IPS-18c (cell line): ENCODE results near the gene ERF.

ENCODE experiments used
- H3K4me3 ChIP-seq: 2 replicates; pipeline ENCODE4 v1.7.0; 2013; ENCODE audit warnings: low read depth, mild to moderate bottlenecking, low read length, moderate library complexity; ENCODE audit not compliant: insufficient read depth
- H3K9me3 ChIP-seq: one replicate; pipeline ENCODE4 v1.6.1; 2013; ENCODE audit warnings: mild to moderate bottlenecking, low read length, moderate library complexity; ENCODE audit not compliant: control insufficient read depth, insufficient read depth

ERF gene

DNA sequence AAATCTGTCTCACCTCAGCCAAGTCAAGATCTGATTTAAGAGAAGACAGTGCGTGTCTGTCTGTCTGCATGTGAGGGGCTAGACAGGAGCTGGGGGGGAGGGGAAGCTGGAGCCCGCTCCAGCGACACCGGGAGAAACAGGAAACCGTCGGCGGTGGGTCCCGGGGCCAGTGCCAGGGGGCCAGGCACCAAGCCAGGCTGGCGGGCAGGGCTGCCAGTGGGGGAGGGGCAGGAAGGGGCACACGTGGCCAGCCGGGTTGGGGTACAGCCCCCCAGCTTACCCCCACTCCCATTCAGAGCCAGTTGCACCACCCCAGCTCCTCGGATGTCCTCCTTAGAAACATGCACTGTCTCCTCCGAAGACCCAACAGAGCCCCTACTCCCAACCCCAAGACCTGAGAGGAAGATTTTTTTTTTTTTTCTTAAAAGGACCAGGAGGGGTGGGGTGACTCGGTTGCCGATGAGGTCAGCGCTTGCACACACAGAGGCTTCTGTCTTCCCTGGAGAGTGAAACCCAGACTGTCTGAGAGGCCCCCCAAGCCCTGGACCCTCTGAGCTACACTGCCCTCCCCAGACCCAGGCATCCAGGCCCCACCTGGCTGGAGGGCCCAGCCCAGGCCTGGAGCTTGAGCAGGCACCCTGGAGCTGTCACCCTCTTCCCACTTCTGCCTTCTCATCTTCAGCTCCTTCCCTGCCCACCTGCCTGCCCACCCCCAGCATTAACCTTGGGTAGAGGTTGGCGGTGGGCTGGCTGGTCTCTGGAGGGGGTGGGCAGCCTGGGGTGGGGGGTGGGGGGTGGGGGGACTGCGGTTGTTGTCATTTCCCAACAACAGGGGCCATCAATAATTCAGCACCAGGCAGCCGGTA, 4.0 kb downstream of the ERF start:
- H3K4me3 ChIP-seq = no peak overlapping the region
- H3K9me3 ChIP-seq = no peaks in the 10 kb centered on the region

DNA sequence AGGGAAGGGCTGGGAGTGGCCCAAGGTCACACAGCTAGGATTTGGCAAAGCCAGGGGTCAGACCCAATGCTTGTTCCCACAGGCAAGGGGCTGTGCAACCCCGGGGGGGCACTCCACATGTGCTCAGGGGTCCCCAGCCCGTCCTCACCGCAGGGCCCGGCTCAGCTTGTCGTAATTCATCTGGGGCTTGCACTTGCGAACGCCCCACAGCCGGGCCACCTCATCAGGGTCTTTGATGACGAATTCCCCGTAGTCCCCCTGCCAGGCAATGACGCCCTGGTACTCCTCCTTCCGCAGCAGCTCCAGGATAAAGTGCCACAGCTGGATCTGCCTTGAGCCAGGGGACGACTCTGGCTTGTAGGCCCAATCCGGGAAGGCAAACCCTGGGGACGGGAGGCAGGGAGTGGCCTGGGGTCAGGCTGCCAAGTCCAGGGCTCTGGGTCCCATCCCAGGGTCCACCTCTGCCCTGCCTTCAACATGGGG, 4.7 kb downstream of the ERF start:
- Histone ChIP-seq H3K9me3 (no peaks in the 10 kb centered on the region), H3K4me3 (no peak overlapping the region)

DNA sequence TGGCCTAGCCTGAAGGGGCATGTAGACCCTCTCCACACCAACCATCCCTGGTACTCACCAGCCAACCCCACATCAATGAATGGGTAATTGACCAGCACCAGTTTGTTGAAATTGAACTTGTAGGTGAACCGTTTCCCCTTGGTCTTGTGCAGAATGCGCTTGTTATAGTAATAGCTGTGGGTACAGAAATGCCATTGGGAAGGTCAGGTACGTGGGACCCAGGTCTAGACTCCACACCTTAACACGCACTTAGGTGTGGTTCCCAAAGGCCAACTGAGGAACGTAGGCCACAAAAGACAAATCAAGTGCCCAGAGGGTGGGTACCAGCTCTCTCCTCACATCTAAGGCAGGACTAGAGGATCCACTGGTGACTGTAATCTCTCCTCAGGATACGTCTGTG, 5.2 kb downstream of the ERF start:
- H3K9me3 ChIP-seq = no peaks in the 10 kb centered on the region
- H3K4me3 ChIP-seq = no peak overlapping the region

DNA sequence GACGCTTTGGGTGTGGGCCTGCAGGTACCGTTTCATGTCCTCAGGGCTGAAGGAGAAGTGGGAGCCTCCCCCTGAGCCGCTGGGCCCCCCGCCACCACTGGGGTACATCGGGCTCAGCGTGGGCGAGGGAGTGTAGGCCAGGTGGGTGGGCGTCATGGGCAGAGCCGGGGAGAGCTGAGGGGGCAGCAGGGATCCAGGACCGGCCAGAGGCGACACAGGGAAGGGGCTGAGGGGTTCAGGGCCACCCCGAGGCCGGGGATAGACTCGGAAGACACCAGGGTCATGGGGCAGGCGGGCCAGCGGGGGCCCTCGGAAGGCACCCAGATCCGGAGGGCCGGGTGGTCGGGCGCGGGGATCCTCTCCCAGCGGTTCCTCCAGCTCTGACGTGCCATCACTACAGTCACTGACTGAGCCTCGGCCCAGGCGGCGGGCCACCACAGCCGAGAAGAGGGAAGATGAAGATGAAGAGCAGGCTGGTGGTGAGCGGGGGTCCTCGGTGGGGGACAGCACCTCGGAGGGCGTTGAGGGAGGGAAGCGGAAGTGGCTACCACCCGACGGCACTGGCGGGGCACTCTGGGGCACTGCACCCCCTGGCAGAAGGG, 5.7 kb downstream of the ERF start:
- no peaks in the 10 kb centered on the region for H3K9me3 ChIP-seq
- no peak overlapping the region for H3K4me3 ChIP-seq

DNA sequence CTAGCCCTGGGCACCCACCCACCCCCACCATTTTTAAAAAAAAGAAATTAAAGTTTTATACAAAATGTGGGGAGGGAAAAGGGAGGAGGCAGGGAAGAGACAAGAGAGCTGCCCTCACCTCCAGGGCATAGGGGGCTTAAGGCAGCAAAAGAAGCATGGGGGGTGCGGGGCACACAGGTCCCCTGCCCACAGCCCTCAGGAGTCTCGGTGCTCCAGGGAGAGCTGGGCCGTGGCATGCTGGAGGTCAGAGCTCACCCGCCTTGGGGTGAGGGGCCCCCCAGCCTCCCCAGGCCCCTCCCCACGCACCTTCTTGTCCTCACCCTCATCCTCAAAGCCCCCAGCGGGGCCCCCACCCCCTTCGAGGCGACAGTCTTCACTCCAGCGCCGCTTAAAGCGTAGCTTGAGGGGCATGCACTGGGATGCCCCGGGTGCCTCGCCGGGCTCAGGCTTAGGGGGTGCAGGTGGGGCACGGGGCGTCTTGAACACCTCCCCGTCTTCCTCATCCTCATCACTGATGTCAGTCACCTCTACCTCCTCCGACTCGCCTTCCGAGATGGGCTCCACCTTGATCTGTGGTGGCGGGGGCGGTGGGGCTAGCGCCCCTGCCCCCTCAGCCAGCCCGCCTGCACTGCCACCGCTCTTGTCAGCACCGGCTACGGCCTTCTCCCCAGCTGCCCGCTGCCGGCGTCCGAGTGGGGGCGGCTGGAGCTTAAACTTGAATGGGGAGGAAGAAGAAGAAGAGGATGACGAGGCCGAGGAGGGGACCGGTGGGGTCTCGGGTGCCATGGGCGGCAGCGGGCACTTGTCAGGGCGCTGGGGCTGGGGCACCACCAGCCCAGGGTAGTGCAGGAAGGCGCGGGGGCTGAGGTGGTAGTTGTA, 6.4 kb downstream of the ERF start:
- no peaks in the 10 kb centered on the region for H3K9me3 ChIP-seq
- no peak overlapping the region for H3K4me3 ChIP-seq

DNA sequence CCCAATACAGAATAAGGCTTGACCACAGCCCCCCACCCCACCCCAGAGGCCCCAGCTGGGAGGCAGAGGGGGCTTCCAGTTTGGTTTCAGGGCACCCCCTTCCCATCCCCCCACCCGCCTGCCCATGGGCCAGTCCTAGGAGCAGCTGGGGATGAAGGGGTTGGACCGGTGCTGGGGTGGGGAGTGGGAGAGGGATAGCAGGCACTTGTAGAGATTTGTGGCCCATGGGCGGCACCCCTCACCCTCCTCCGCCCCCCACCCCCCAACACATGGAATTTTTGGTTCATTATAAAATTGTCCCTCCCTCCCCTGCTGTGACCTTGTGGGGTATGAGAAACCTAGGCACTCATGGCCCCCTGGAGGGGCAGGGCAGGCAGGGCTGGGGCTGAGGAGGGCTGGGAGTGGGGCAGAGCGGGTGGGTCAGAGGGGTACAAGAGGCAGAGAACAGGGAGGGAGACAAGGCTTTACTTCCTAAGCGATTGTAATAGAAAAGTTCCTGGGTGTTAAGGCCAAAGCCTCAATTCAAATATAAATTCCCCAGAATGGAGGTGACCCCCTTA, 7.2 kb downstream of the ERF start:
- H3K4me3 ChIP-seq = no peak overlapping the region
- no peaks in the 10 kb centered on the region for H3K9me3 ChIP-seq

DNA sequence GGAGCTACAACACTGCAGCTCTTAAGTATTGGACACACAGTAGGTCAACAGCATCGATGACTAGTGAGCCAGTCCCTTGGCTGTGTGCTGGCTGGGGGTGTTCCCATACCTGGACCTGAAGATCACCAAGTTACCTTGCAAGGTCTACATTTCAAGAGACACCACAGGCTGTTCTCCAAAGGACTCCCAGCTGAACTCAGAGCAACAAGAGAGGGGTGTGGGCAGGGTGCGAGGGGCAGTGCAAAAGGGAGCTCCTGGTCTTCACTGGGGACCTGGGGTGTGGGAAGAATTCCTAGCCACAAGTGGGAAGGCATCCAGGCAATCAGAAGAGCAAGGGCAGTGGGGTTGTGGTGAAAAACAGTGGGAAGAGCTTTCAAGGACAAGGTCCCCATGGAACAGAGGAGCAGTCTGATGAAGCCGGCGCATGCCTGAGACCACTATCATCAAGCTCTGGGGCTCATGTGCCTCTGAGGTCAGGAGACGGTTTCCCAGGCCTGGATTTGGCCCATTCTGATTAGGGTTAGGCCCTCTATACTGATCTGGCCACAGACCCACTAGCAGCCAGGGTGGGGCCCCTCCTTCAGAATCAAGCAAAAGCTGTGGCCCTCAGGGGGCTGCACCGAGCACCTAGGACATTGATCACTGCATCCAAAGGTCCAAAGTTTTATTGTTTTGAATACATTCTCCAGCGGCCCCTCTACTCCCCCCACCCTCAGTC, 7.8 kb downstream of the ERF start:
- Histone ChIP-seq H3K9me3 (no peaks in the 10 kb centered on the region), H3K4me3 (no peak overlapping the region)

DNA sequence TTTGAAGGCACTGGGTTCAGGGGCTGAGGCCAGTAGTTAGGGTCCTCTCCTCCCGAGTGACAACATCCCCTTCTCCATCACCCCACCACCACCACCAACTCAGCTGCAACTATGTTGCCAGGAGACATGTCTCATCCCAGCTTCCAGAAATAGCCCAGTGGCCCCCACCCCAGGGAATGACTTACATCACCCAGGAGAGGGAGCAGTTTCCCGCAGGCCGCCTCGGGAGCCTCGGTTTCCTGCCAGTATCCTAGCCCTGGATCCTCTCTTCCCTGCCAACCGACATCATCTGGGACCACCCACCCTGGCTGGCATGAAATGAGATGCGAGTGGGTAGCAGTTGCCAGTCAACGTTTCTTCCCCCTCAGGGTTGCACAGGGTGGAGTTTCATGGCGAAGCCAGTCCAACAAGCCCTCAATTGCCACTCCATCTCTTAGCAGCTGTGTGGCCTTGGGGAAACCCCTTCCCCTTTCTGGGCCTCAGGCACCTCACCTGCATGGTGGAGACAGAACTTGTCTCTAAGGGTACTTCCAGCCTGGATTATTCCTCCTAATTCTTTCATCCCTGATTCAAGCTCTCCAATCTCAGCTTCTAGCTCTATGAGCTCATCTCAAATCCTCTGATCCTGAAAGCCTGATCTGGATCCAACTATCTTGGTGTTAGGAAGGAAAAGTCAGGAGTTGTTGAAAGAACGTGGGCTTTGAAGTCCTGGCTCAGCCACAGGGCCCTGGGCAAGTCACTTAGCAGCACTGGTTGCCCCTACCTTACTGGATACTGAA, 8.6 kb downstream of the ERF start:
- H3K4me3 ChIP-seq = no peak overlapping the region

DNA sequence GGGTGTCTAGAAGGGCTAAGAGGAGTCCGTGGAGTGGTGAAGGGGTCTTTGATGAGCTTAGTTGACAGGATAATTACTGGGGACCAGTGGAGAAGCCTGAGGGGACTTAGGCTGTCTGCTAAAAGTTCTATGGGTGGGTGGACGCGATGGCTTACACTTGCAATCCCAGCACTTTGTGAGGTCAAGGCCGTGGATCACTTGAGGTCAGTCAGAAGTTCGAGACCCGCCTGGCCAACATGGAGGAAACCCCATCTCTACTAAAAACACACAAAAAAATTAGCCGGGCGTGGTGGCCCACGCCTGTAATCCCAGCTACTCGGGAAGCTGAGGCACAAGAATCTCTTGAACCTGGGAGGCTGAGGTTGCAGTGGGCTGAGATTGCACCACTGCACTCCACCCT, 9.7 kb downstream of the ERF start:
- H3K4me3 ChIP-seq = no peak overlapping the region
- no peaks in the 10 kb centered on the region for H3K9me3 ChIP-seq

More for the DNA sequence above, 8.6 kb downstream of the ERF start:
- H3K9me3 ChIP-seq = no peaks in the 10 kb centered on the region

DNA sequence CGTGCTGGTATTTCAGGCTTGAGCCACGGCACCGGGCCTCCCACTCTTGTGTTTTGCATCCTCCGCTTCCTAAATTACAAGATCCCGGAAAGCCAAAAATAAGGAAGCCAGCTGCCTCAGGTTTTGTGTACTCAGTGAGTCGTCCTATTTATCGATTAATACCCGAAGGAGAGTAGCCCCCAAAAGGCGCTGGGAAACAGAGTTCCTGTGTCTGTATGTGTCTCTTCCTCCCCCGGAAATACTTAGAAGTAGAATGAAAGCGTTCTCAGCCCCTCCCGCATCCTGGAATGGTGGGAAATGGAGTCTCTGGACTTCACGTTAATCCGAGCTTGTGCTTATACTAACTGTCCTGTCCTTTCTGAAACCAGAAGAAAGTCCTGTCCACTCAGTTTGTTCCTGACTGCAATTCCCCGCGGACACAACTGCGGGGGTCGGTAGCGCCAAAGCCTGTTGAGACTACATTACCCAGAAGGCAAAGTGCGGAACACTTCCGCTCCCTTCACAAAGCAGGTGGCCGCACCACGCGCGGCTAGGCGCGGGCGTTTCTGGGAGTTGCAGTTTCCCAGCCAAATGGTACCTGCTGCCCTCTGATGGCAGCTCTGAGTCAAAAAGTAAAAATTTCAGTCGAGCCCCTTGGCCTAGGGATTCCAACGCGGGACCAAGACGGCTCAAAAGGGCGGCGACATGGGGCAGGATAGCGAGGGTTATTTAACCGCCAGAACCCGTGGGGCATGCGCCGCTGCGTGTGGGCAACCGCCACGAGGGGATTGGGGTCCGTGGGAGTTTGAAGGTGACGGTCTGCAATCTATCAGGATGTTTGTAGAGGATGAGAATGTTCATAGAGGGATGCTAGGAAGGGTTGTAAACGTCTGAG, 10.3 kb downstream of the ERF start:
- H3K9me3 ChIP-seq = no peaks in the 10 kb centered on the region
- peak overlapping the region; percentile 53; the same call in 1 of the 2 replicates for H3K4me3 ChIP-seq

DNA sequence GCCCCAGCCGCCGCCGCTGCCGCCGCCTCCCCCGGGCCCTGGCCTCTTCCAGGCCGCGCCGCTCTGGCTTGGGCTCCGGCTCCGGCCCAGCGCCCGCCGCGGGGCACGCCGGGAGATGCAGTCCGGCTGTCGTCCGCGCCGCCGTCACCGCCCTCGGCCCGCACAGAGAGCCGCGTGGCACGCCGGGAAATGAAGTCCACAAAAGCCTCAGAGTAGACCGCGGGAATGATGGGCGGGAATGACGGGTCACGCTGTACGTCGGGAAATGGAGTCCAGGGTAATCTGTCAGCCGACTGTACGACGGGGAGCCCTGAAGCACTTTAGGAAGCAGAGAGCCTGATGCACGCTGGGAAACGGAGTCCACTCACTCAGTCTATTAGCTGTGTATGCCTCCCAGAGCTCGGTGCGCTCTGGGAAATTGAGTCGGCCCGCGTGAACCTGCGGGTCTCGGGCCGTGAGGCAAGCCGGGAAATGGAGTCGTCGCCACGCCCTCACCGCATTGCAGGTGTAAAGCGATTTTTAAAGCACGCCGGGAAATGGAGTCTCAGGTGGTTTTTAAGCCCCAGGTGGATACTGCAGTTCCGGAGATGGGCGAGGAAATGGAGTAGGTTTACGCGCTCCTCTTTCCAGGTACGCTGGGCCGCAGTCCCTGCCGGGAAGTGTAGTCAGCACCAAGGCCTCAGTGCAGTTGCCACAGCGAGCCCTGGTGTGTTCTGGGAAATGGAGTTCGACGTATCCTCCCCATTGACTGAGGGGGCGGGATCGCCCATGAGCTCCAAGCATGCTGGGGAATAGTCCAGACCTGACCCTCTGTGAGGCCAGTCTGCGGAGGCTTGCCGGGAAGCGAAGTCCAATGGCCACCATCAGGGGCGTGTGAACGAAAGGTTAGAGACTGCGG, 12.2 kb downstream of the ERF start, which contains the start of gene GSK3A:
Gene GSK3A, minus strand, starts transcription at position 91 of the 898 bp plus-strand sequence. CDS start 137 bp downstream, outside the sequence.
- H3K4me3 ChIP-seq = peak within 1 kb of the TSS; percentile 83

DNA sequence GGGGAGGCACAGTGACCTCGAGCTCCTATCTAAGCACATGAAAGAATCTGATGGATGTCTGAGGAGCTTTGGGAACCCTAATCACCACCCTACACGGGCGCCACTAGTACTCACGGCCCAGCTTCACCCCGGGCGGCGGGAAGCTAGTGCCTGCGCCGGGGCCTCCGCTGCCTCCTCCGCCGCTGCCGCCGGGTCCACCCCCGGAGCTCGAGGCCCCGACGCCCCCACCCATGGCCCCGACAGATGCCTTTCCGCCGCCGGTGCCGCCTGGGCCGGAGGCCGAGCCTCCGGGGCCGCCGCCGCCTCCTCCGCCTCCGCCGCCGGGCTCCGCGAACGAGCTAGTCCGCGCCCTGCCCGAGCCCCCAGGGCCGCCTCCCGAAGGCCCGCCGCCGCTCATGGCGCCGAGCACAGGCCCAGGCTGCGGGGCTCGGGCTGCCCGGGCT, 12.8 kb downstream of the ERF start:
- no peaks in the 10 kb centered on the region for H3K9me3 ChIP-seq
- peak overlapping the region; percentile 83 for H3K4me3 ChIP-seq

More for the DNA sequence above, 12.2 kb downstream of the ERF start, which contains the start of gene GSK3A:
- H3K9me3 ChIP-seq = no peaks in the 10 kb centered on the region

DNA sequence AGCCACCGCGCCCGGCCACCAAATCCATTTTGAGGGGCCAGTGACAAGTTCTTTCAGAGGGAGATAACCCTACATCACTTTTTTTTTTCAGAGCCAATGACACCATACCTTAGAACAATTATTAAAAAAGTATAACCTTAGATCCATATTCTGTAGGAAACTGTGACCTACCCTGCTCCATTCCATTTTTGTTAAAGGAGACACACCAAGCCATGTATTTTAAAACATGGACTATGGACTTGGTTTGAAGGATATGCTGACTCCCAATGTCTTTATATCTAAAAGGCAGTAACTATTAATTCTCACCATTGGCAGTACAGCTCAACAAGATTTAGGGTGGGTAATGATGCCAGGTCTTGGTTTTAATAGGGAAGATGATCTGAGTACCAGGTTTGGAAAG, 13.6 kb downstream of the ERF start:
- Histone ChIP-seq H3K9me3 (no peaks in the 10 kb centered on the region), H3K4me3 (peak overlapping the region; percentile 83)

DNA sequence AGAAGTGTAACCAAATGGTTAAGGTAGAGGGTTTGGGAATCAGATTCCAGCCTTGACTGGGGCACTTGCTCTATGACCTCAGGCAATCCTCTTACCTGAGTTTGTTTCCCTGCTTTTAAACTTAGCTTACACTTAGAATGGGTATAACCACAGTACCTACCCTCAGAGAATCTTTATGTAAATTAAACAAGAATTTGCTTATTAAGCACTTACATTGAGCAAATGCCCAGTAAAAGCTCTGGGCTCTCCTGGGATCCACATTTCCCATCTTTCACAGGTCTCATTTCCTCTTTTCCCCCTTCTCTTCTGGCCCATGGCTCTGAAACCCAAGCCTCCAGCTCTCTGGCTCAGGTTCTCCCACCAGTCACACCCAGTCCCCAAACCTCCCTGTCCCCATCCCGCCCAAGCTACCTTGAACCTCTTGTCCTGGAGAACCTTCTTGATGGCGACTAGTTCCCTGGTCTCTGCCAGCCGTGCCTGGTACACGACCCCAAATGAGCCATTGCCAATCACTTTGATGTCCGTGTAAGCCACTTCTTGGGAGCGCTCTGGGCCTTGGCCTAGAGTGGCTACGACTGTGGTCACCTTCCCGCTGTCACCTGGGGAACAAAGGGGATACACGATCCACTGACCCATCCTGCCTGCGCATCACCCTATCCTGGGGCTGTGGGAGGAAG, 15.2 kb downstream of the ERF start:
- H3K9me3 ChIP-seq = no peaks in the 10 kb centered on the region
- H3K4me3 ChIP-seq = no peak overlapping the region
